Measurements from ENCODE around the gene TANC1. TPM values are rescaled to one million over a fixed set of nuclear protein-coding genes. Genes with fewer than 3 reads are reported as not detected.

The TANC1 gene
- total RNA-seq, 2 experiments from 2014 or later: 0.70 to 0.92 TPM

- Mint-ChIP-seq H3K27me3 (peaks cover 53% of the 10 kb centered on the region), H3K36me3 (ENCODE audit: low read depth) (no peaks in the 10 kb centered on the region), H3K27ac (no peak overlapping the region), H3K9me3 (no peaks in the 10 kb centered on the region), H3K4me3 (peak overlapping the region; percentile 75), H3K4me1 (ENCODE audit: low read depth) (peaks cover 16% of the 10 kb centered on the region)
- CTCF ChIA-PET: interaction anchor here (0.7 to 0.9 kb wide), 2 partner anchors 149 to 151 kb away, joined by 3 read pairs; no protein-coding TSS in a partner anchor
- DNase-seq (no peak), ATAC-seq (peak; percentile 11)
- intact Hi-C loops (cut with micrococcal nuclease): no loop called here
- POLR2A ChIA-PET: interaction anchor here (1.1 kb wide), 1 partner anchor 318 kb away, joined by 3 read pairs; no protein-coding TSS in a partner anchor
- TF ChIP-seq CTCF (IDR thresholded peaks at IDR 0.05): no peak
These were observed 798 bp downstream of the TANC1 start for GRCh38 chr2:158969162-158969714.

GRCh38 chr2:158969715-158970240 is 1.3 kb downstream of the TANC1 start:
- Mint-ChIP-seq H3K4me1 (ENCODE audit: low read depth) (peaks cover 16% of the 10 kb centered on the region), H3K27me3 (peaks cover 53% of the 10 kb centered on the region), H3K27ac (no peak overlapping the region), H3K9me3 (no peaks in the 10 kb centered on the region), H3K4me3 (peak overlapping the region; percentile 75), H3K36me3 (ENCODE audit: low read depth) (no peaks in the 10 kb centered on the region)
- ChIA-PET POLR2A (interaction anchor here (1.1 kb wide), 1 partner anchor 318 kb away, joined by 3 read pairs; no protein-coding TSS in a partner anchor), CTCF (interaction anchor here (0.7 to 0.9 kb wide), 2 partner anchors 149 to 151 kb away, joined by 3 read pairs; no protein-coding TSS in a partner anchor)
- intact Hi-C loops (cut with micrococcal nuclease): no loop called here
- DNase-seq: no peak
- no peak for TF ChIP-seq CTCF (IDR thresholded peaks at IDR 0.05)
- no peak for ATAC-seq

- CTCF ChIA-PET: interaction anchor here (0.7 kb wide), 1 partner anchor 148 kb away, joined by 3 read pairs; no protein-coding TSS in a partner anchor
- Mint-ChIP-seq H3K4me3 (peak overlapping the region; percentile 75), H3K9me3 (no peaks in the 10 kb centered on the region), H3K4me1 (ENCODE audit: low read depth) (peaks cover 16% of the 10 kb centered on the region), H3K36me3 (ENCODE audit: low read depth) (no peaks in the 10 kb centered on the region), H3K27me3 (peaks cover 55% of the 10 kb centered on the region), H3K27ac (no peak overlapping the region)
- intact Hi-C loops (cut with micrococcal nuclease): no loop called here
- POLR2A ChIA-PET: no interaction called here
- peak; percentile 40 for ATAC-seq
- no peak for DNase-seq
- no peak for TF ChIP-seq CTCF (IDR thresholded peaks at IDR 0.05)
These were observed 1.9 kb downstream of the TANC1 start for GRCh38 chr2:158970241-158970751.

- Mint-ChIP-seq H3K4me1 (ENCODE audit: low read depth) (peaks cover 13% of the 10 kb centered on the region), H3K9me3 (no peaks in the 10 kb centered on the region), H3K27ac (no peak overlapping the region), H3K36me3 (ENCODE audit: low read depth) (no peaks in the 10 kb centered on the region), H3K27me3 (peaks cover 48% of the 10 kb centered on the region), H3K4me3 (no peak overlapping the region)
- DNase-seq: no peak
- ChIA-PET CTCF (interaction anchor here (1.8 to 2.0 kb wide), 2 partner anchors 24 to 145 kb away, joined by 5 to 8 read pairs; no protein-coding TSS in a partner anchor), POLR2A (interaction anchor here (0.6 kb wide), 1 partner anchor 68 kb away, joined by 3 read pairs; no protein-coding TSS in a partner anchor)
- no peak for ATAC-seq
- no peak for TF ChIP-seq CTCF (IDR thresholded peaks at IDR 0.05)
- intact Hi-C loops (cut with micrococcal nuclease): no loop called here
These were observed 4.9 kb downstream of the TANC1 start for GRCh38 chr2:158973116-158973956.
